Upper lobe of left lung (tissue), 6 donors: ENCODE measurements around the gene IFI27. TPM values are rescaled to one million over a fixed set of nuclear protein-coding genes. Genes with fewer than 3 reads are reported as not detected.

Experiments
- ATAC-seq, 2 donors: fragments of 200-7000 bp; cut with Tn5 transposase; one replicate each; pipeline ENCODE4 v1.9.1; 2022; ENCODE audit warnings: mild to moderate bottlenecking in 2 of 2, moderate library complexity in 2 of 2; ENCODE audit not compliant: low FRiP score in 2 of 2
- DNase-seq, 2 donors: peaks; one replicate each; pipeline ENCODE4 v3.0.0-alpha.2; 2019 to 2020
- H3K27ac ChIP-seq, 4 donors: fragments of 200-600 bp; sonication (generic); one replicate each; pipeline ENCODE4 v1.5.1; 2016 to 2019
- H3K27me3 ChIP-seq, 4 donors: fragments of 200-600 bp; sonication (generic); one replicate each; pipeline ENCODE4 v1.5.1; 2017 to 2019
- H3K36me3 ChIP-seq, 4 donors: fragments of 200-600 bp; sonication (generic); one replicate each; pipeline ENCODE4 v1.5.1; 2016 to 2019
- H3K4me1 ChIP-seq, 4 donors: fragments of 200-600 bp; sonication (generic); one replicate each; pipeline ENCODE4 v1.5.1; 2018 to 2019
- H3K4me3 ChIP-seq, 4 donors: fragments of 200-600 bp; sonication (generic); one replicate each; pipeline ENCODE4 v1.5.1; 2017 to 2019; ENCODE audit warnings: mild to moderate bottlenecking in 2 of 4, moderate library complexity in 1 of 4
- H3K9me3 ChIP-seq, 4 donors: fragments of 200-600 bp; sonication (generic); one replicate each; pipeline ENCODE4 v1.5.1; 2018 to 2019
- CTCF ChIP-seq, 6 experiments: fragments of 450-650 bp in 4 of 6; fragments of 200-600 bp in 2 of 6; sonication (generic) in 2 of 6; IDR thresholded peaks; one replicate each; pipeline ENCODE4 v1.5.1; 2016 to 2019; ENCODE audit warnings: antibody characterized with exemption in 6 of 6
- EP300 ChIP-seq, 4 donors: sonication (generic); formaldehyde crosslinking; IDR thresholded peaks; one replicate each; pipeline ENCODE4 v1.5.1; 2017; ENCODE audit warnings: antibody characterized with exemption in 4 of 4, control low read depth in 2 of 4
- POLR2A ChIP-seq, 4 donors: fragments of 450-650 bp; IDR thresholded peaks; one replicate each; pipeline ENCODE4 v1.5.1; 2016 to 2017; ENCODE audit warnings: antibody characterized with exemption in 4 of 4, mild to moderate bottlenecking in 2 of 4
- POLR2AphosphoS5 ChIP-seq, 2 donors: sonication (generic); formaldehyde crosslinking; IDR thresholded peaks; one replicate each; pipeline ENCODE4 v1.5.1; 2017; ENCODE audit warnings: antibody characterized with exemption in 2 of 2
- WGBS, 2 donors: methylation state at CpG; one replicate each; pipeline ENCODE4 v1.1.5; 2017 to 2018; 5-methylcytosine and 5-hydroxymethylcytosine counted together
- total RNA-seq, 6 donors: library from RNA; depleted of rRNA in 4 of 6; stranded (reverse); fragments of >200 nt in 4 of 6; gene quantifications; one replicate each; pipeline versions ENCODE4 v1.1.0 to v1.2.1, GENCODE V29; 2016 to 2021
- donor health status: DM: no; HTN: no; CAD: no; lungs with moderate emphysema.
- donor health status: DM: no; HTN: yes; CAD: no; lungs with severe emphysema.

Gene IFI27
- total RNA-seq, 6 donors from 2014 or later: 210 to 729 (median 328) TPM

GRCh38 chr14:94080621-94081385 lies 29.7 kb upstream of the IFI27 start, which contains the start of the genes DDX24 and IFI27L1:
Gene DDX24 (minus strand): TSS chr14:94081202. CDS start chr14:94079742, 1,460 bp downstream.
Gene IFI27L1 (plus strand): TSS chr14:94081310. CDS start chr14:94096938, 15,628 bp downstream.
- Histone ChIP-seq H3K27me3 (no peaks in the 10 kb centered on the region), H3K36me3 (peaks cover 0 to 22% (median 7%) of the 10 kb centered on the region in 4 donors), H3K27ac (peak within 1 kb of the TSS; percentile 89 to 96 (median 92)), H3K9me3 (no peaks in the 10 kb centered on the region), H3K4me1 (peaks cover 32 to 49% (median 40%) of the 10 kb centered on the region in 4 donors), H3K4me3 (peak within 1 kb of the TSS; percentile 76 to 96 (median 82))
- 0% methylated on average over 28 to 46 of the region's 77 CpGs for WGBS, 2 donors
- ATAC-seq (peak; percentile 99 to 100), DNase-seq (peak; percentile 96 to 98)
- TF ChIP-seq POLR2A (IDR thresholded peaks at IDR 0.05) (peak in 3 of 4 donors; percentile 95 to 98 (median 98)), CTCF (IDR thresholded peaks at IDR 0.05) (no peak), POLR2AphosphoS5 (IDR thresholded peaks at IDR 0.05) (peak; percentile 96 to 98), EP300 (IDR thresholded peaks at IDR 0.05) (peak in 1 of 4 donors; percentile 39)

- H3K27me3 ChIP-seq: no peaks in the 10 kb centered on the region
- peaks cover 32 to 44% (median 37%) of the 10 kb centered on the region in 4 donors for H3K4me1 ChIP-seq
- H3K4me3 ChIP-seq: peak overlapping the region; percentile 26 to 96 (median 80)
- no peaks in the 10 kb centered on the region for H3K9me3 ChIP-seq
- peak overlapping the region; percentile 89 to 96 (median 92) for H3K27ac ChIP-seq
- WGBS, 2 donors: 0 to 1% methylated on average over 17 to 19 of the region's 19 CpGs
- DNase-seq (no peak), ATAC-seq (peak; percentile 14 to 47)
- TF ChIP-seq CTCF (IDR thresholded peaks at IDR 0.05): no peak
- no peak for TF ChIP-seq POLR2A (IDR thresholded peaks at IDR 0.05)
- TF ChIP-seq EP300 (IDR thresholded peaks at IDR 0.05): no peak
- TF ChIP-seq POLR2AphosphoS5 (IDR thresholded peaks at IDR 0.05): no peak
- H3K36me3 ChIP-seq: peaks cover 0 to 22% (median 7%) of the 10 kb centered on the region in 4 donors
Observed at GRCh38 chr14:94081386-94081820, 29.1 kb upstream of the IFI27 start.

GRCh38 chr14:94087891-94088290 lies 22.6 kb upstream of the IFI27 start:
- Histone ChIP-seq H3K4me1 (no peaks in the 10 kb centered on the region), H3K36me3 (no peaks in the 10 kb centered on the region), H3K9me3 (no peaks in the 10 kb centered on the region), H3K4me3 (no peak overlapping the region), H3K27ac (no peak overlapping the region), H3K27me3 (no peaks in the 10 kb centered on the region)
- 74 to 91% methylated on average over 4 of the region's 4 CpGs for WGBS, 2 donors
- DNase-seq (no peak), ATAC-seq (no peak)
- TF ChIP-seq EP300 (IDR thresholded peaks at IDR 0.05) (no peak), CTCF (IDR thresholded peaks at IDR 0.05) (no peak), POLR2A (IDR thresholded peaks at IDR 0.05) (no peak), POLR2AphosphoS5 (IDR thresholded peaks at IDR 0.05) (no peak)

GRCh38 chr14:94088516-94088915 lies 22.0 kb upstream of the IFI27 start:
- whole genome bisulfite sequencing, 2 donors: 94 to 96% methylated on average over 5 of the region's 5 CpGs
- no peak overlapping the region for H3K4me3 ChIP-seq
- no peaks in the 10 kb centered on the region for H3K36me3 ChIP-seq
- H3K27me3 ChIP-seq: no peaks in the 10 kb centered on the region
- H3K4me1 ChIP-seq: no peaks in the 10 kb centered on the region
- H3K9me3 ChIP-seq: no peaks in the 10 kb centered on the region
- no peak overlapping the region for H3K27ac ChIP-seq
- TF ChIP-seq EP300 (IDR thresholded peaks at IDR 0.05) (no peak), CTCF (IDR thresholded peaks at IDR 0.05) (no peak), POLR2A (IDR thresholded peaks at IDR 0.05) (no peak)
- no peak for ATAC-seq
- no peak for DNase-seq
